Endothelial cell (in vitro differentiated cells): ENCODE results near the gene HLA-DMA. TPM values are rescaled to one million over a fixed set of nuclear protein-coding genes. Genes with fewer than 3 reads are reported as not detected.

Experiments used
- DNase-seq: peaks from one replicate; pipeline ENCODE4 v3.0.0; 2021; ENCODE audit warnings: low spot score
- H3K27ac Mint-ChIP-seq: one replicate; pipeline ENCODE4 v1.8.0; 2021; ENCODE audit warnings: mixed read lengths, inconsistent platforms; ENCODE audit not compliant: unreplicated experiment
- H3K27me3 Mint-ChIP-seq: one replicate; pipeline ENCODE4 v1.8.0; 2021; ENCODE audit warnings: mild to moderate bottlenecking, moderate library complexity, mixed read lengths, inconsistent platforms; ENCODE audit not compliant: unreplicated experiment
- H3K36me3 Mint-ChIP-seq: one replicate; pipeline ENCODE4 v1.8.0; 2021; ENCODE audit warnings: mild to moderate bottlenecking, low read depth, mixed read lengths, inconsistent platforms; ENCODE audit not compliant: unreplicated experiment
- H3K4me1 Mint-ChIP-seq: one replicate; pipeline ENCODE4 v1.8.0; 2021; ENCODE audit warnings: mild to moderate bottlenecking, mixed read lengths, inconsistent platforms; ENCODE audit not compliant: unreplicated experiment
- H3K4me3 Mint-ChIP-seq: one replicate; pipeline ENCODE4 v1.8.0; 2021; ENCODE audit warnings: mild to moderate bottlenecking, mixed read lengths, inconsistent platforms; ENCODE audit not compliant: unreplicated experiment
- H3K9me3 Mint-ChIP-seq: one replicate; pipeline ENCODE4 v1.8.0; 2021; ENCODE audit warnings: mixed read lengths, inconsistent platforms; ENCODE audit not compliant: unreplicated experiment
- total RNA-seq: library from RNA; stranded (reverse); fragmentation: NEBNext Ultra II Directional; extraction: Animal tissue kit (Norgen Biotek cat#: 25700); gene quantifications from one replicate; pipeline ENCODE4 v1.2.1, GENCODE V29; 2021; ENCODE audit not compliant: unreplicated experiment
- TF ChIP-seq, protein P1 (sequence below): fragments of 200-600 bp; sonication (generic); IDR thresholded peaks from one replicate; pipeline ENCODE4 v1.5.0; 2021; ENCODE audit warnings: antibody characterized with exemption; ENCODE audit not compliant: unreplicated experiment

The HLA-DMA gene
- total RNA-seq, 1 donor from 2014 or later, result 13.0 TPM

DNA sequence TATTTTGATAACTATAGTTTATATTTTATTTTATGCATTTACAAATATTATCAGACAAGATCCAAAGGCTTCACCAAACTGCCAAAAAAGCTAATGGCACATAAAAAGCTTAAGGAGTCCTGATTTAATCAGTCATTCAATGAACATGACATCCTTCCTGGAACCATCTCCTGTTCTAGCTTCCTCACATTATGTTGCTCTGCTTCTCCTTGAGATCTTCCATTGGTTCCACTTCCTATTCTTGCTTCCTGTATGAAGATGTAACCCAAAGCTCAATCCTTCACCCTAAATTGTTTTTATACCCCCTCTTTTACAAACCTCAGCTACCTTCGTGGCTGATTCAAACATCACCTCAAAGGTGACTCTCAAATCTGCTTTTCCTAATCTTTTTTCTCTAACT is 11.0 kb upstream of the HLA-DMA start:
- TF ChIP-seq, protein P1, sequence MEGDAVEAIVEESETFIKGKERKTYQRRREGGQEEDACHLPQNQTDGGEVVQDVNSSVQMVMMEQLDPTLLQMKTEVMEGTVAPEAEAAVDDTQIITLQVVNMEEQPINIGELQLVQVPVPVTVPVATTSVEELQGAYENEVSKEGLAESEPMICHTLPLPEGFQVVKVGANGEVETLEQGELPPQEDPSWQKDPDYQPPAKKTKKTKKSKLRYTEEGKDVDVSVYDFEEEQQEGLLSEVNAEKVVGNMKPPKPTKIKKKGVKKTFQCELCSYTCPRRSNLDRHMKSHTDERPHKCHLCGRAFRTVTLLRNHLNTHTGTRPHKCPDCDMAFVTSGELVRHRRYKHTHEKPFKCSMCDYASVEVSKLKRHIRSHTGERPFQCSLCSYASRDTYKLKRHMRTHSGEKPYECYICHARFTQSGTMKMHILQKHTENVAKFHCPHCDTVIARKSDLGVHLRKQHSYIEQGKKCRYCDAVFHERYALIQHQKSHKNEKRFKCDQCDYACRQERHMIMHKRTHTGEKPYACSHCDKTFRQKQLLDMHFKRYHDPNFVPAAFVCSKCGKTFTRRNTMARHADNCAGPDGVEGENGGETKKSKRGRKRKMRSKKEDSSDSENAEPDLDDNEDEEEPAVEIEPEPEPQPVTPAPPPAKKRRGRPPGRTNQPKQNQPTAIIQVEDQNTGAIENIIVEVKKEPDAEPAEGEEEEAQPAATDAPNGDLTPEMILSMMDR, result no peak
- H3K4me1 Mint-ChIP-seq, result peaks cover 55% of the 10 kb centered on the region
- no peaks in the 10 kb centered on the region for H3K9me3 Mint-ChIP-seq
- H3K27ac Mint-ChIP-seq, result peak overlapping the region; percentile 78
- peak overlapping the region; percentile 52 for H3K4me3 Mint-ChIP-seq
- H3K27me3 Mint-ChIP-seq, result peaks cover 5% of the 10 kb centered on the region
- DNase-seq, result no peak
- H3K36me3 Mint-ChIP-seq, result peaks cover 5% of the 10 kb centered on the region

DNA sequence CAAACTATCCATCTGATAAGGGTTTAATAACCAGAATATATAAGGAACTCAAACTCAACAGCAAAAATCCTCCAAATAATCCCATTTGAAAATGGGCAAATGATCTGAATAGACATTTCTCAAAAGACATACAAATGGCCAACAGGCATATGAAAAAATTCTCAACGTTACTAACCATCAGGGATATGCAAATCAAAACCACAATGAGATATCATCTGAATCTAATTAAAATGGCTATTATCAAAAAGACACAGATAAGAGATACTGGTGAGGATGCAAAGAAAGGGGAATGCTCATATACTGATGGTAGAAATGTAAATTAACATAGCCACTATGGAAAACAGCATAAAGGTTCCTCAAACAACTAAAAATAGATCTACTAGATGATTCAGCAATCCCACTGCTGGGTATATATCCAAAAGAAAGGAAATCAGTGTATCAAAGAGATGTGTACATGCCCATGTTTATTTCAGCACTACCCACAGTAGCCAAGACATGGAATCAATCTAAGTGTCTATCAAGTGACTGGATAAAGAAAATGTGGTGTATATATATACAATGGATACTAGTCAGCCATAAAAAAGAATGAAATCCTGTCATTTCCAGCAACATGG is 9.4 kb upstream of the HLA-DMA start:
- H3K4me3 Mint-ChIP-seq, result peak overlapping the region; percentile 11
- H3K9me3 Mint-ChIP-seq, result no peaks in the 10 kb centered on the region
- peaks cover 5% of the 10 kb centered on the region for H3K27me3 Mint-ChIP-seq

DNA sequence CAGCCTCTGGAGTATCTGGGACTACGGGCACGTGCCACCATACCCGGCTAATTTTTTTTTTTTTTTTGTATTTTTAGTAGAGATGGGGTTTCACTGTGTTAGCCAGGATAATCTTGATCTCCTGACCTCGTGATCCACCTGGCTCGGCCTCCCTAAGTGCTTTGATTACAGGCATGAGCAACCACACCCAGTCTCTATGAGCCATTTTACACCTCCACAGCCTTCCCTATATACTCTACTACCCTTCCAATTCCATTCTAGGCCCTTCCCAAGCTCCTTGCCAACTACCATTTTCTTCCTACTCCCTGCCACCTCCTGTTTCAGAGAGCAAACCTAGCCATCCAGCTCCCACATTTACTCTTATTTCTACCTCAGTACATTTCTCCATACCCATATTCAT is 7.7 kb upstream of the HLA-DMA start:
- no peaks in the 10 kb centered on the region for H3K9me3 Mint-ChIP-seq
- TF ChIP-seq, protein P1, result no peak

More for the DNA sequence above, 9.4 kb upstream of the HLA-DMA start:
- H3K27ac Mint-ChIP-seq, result no peak overlapping the region
- TF ChIP-seq, protein P1, result no peak
- no peak for DNase-seq
- H3K36me3 Mint-ChIP-seq, result no peaks in the 10 kb centered on the region
- H3K4me1 Mint-ChIP-seq, result peaks cover 49% of the 10 kb centered on the region

DNA sequence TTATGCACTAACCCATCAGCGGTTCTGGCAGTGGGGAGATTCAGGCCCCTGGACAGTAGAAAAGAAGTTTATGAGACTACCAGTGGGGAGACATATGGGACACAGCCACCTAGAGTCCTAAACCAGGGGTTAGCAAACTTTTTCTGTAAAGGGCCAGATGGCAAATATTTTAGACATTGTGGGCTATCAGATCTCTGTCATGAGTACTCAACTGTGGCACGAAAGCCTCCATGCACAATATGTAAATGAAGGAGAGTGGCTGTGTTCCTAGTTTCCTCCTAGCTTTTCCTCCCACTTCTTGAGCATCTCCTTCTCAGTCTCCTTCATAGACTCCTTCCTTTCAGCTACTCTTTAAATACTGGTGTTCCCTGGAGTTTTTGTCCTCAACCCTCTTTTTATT is 3.3 kb upstream of the HLA-DMA start:
- H3K27me3 Mint-ChIP-seq, result peaks cover 3% of the 10 kb centered on the region
- no peak overlapping the region for H3K27ac Mint-ChIP-seq
- H3K4me3 Mint-ChIP-seq, result no peak overlapping the region
- TF ChIP-seq, protein P1, result no peak
- DNase-seq, result no peak
- no peaks in the 10 kb centered on the region for H3K36me3 Mint-ChIP-seq
- H3K4me1 Mint-ChIP-seq, result peaks cover 13% of the 10 kb centered on the region
- H3K9me3 Mint-ChIP-seq, result no peaks in the 10 kb centered on the region

More for the DNA sequence above, 7.7 kb upstream of the HLA-DMA start:
- Mint-ChIP-seq H3K27me3 (peaks cover 3% of the 10 kb centered on the region), H3K27ac (no peak overlapping the region), H3K4me1 (peaks cover 34% of the 10 kb centered on the region), H3K4me3 (no peak overlapping the region), H3K36me3 (no peaks in the 10 kb centered on the region)
- no peak for DNase-seq

DNA sequence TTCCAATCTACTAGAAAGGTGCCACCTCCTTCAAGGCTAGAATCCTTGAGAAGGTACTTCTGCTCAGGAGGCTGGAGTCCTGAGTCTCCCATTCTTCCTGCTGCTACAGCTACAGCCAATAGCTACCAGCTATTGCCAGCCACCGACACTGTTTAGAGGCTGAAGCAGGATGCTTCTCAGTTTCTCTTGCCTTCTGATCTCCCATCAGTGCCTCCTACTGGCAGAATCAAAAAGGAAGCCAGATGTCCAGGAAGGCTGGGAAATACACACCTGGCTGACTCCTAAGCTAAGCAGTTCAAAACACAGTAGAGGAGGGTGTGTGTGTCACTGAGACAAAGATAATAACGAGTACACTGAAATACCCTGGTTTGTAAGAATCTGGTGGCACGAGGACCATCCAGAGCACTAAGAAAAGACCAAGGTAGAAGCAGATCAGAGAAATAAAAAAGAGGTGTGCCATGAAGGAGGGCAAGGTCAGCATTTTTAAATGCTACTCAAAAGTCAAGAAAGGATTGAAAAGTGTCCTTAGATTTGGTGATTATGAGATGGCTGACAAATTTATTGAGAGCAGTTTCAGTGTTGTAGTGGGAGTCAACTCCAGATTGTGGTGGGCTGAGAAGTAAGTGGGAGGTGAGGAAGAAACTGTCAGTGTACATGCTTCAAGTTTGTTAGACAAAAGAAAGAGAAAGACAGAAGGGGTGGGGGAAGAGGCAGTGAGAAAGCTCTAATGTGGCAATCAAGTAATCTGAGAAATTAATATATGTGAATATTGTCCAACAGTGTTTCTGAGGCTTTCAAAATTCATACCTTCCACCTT is 2.3 kb upstream of the HLA-DMA start:
- DNase-seq, result peak; percentile 30
- H3K27ac Mint-ChIP-seq, result no peak overlapping the region

More for the DNA sequence above, 2.3 kb upstream of the HLA-DMA start:
- Mint-ChIP-seq H3K4me3 (no peak overlapping the region), H3K36me3 (no peaks in the 10 kb centered on the region), H3K4me1 (peaks cover 15% of the 10 kb centered on the region), H3K9me3 (no peaks in the 10 kb centered on the region), H3K27me3 (no peaks in the 10 kb centered on the region)
- TF ChIP-seq, protein P1, result peak; percentile 59
